Upper lobe of left lung (tissue), 4 donors: Measurements from ENCODE around the gene HDAC2.

Experiments used
- EP300 ChIP-seq, 4 donors: sonication (generic); formaldehyde crosslinking; IDR thresholded peaks; one replicate each; pipeline ENCODE4 v1.5.1; 2017; ENCODE audit warnings: antibody characterized with exemption in 4 of 4, control low read depth in 2 of 4
- POLR2A ChIP-seq, 4 donors: fragments of 450-650 bp; IDR thresholded peaks; one replicate each; pipeline ENCODE4 v1.5.1; 2016 to 2017; ENCODE audit warnings: antibody characterized with exemption in 4 of 4, mild to moderate bottlenecking in 2 of 4
- POLR2AphosphoS5 ChIP-seq, 2 donors: sonication (generic); formaldehyde crosslinking; IDR thresholded peaks; one replicate each; pipeline ENCODE4 v1.5.1; 2017; ENCODE audit warnings: antibody characterized with exemption in 2 of 2
- TF ChIP-seq, protein P1 (sequence below), 6 experiments: fragments of 450-650 bp in 4 of 6; fragments of 200-600 bp in 2 of 6; sonication (generic) in 2 of 6; IDR thresholded peaks; one replicate each; pipeline ENCODE4 v1.5.1; 2016 to 2019; ENCODE audit warnings: antibody characterized with exemption in 6 of 6

- TF ChIP-seq, protein P1, sequence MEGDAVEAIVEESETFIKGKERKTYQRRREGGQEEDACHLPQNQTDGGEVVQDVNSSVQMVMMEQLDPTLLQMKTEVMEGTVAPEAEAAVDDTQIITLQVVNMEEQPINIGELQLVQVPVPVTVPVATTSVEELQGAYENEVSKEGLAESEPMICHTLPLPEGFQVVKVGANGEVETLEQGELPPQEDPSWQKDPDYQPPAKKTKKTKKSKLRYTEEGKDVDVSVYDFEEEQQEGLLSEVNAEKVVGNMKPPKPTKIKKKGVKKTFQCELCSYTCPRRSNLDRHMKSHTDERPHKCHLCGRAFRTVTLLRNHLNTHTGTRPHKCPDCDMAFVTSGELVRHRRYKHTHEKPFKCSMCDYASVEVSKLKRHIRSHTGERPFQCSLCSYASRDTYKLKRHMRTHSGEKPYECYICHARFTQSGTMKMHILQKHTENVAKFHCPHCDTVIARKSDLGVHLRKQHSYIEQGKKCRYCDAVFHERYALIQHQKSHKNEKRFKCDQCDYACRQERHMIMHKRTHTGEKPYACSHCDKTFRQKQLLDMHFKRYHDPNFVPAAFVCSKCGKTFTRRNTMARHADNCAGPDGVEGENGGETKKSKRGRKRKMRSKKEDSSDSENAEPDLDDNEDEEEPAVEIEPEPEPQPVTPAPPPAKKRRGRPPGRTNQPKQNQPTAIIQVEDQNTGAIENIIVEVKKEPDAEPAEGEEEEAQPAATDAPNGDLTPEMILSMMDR (IDR thresholded peaks at IDR 0.05) = no peak
- TF ChIP-seq POLR2A (IDR thresholded peaks at IDR 0.05) (no peak), EP300 (IDR thresholded peaks at IDR 0.05) (no peak), POLR2AphosphoS5 (IDR thresholded peaks at IDR 0.05) (no peak)
These were observed 39.6 kb upstream of the HDAC2 start for GRCh38 chr6:114010540-114010939.
